Testis (tissue), 2 donors: ENCODE results near the gene SMIM28.

Source experiments
- CTCF ChIP-seq, 3 experiments: fragments of 450-650 bp in 2 of 3; fragments of 200-600 bp in 1 of 3; sonication (generic) in 1 of 3; IDR thresholded peaks; one replicate each; pipeline ENCODE4 v1.5.1; 2016 to 2019; ENCODE audit warnings: antibody characterized with exemption in 3 of 3, mild to moderate bottlenecking in 2 of 3, moderate library complexity in 1 of 3
- POLR2A ChIP-seq: fragments of 450-650 bp; IDR thresholded peaks from one replicate; pipeline ENCODE4 v1.6.1; 2017; ENCODE audit warnings: antibody characterized with exemption, mild to moderate bottlenecking, moderate library complexity

GRCh38 chr6:138418118-138418742, 40.5 kb downstream of the SMIM28 start:
- TF ChIP-seq CTCF (IDR thresholded peaks at IDR 0.05): no peak
- TF ChIP-seq POLR2A: no peak
